Heart right ventricle (tissue), 16 donors: Measurements from ENCODE around the gene KLHL35. TPM values are rescaled to one million over a fixed set of nuclear protein-coding genes. Genes with fewer than 3 reads are reported as not detected.

Experiments used
- ATAC-seq, 8 donors: fragments of 200-7000 bp; cut with Tn5 transposase; one replicate each; pipeline ENCODE4 v1.9.1; 2020; ENCODE audit warnings: mild to moderate bottlenecking in 8 of 8, moderate library complexity in 8 of 8, moderate number of reproducible peaks in 1 of 8
- DNase-seq, 2 donors: peaks; one replicate each; pipeline ENCODE4 v3.0.0-alpha.2; 2020
- H3K27ac ChIP-seq, 10 donors: fragments of 200-600 bp; sonication (generic) in 2 of 10; one replicate each; pipeline versions ENCODE4 v1.5.0 to v1.8.0; 2020 to 2022; ENCODE audit warnings: mild to moderate bottlenecking in 3 of 10
- H3K27me3 ChIP-seq, 7 donors: fragments of 200-600 bp; one replicate each; pipeline ENCODE4 v1.8.0; 2021 to 2022; ENCODE audit warnings: mild to moderate bottlenecking in 2 of 7
- H3K36me3 ChIP-seq, 9 donors: fragments of 200-600 bp; sonication (generic) in 1 of 9; one replicate each; pipeline versions ENCODE4 v1.5.0 to v1.8.0; 2020 to 2022; ENCODE audit warnings: mild to moderate bottlenecking in 2 of 9
- H3K4me1 ChIP-seq, 9 donors: fragments of 200-600 bp; sonication (generic) in 1 of 9; one replicate each; pipeline versions ENCODE4 v1.5.0 to v1.8.0; 2020 to 2022; ENCODE audit warnings: mild to moderate bottlenecking in 4 of 9
- H3K4me3 ChIP-seq, 10 donors: fragments of 200-600 bp; sonication (generic) in 2 of 10; one replicate each; pipeline versions ENCODE4 v1.5.0 to v1.8.0; 2020 to 2022; ENCODE audit warnings: mild to moderate bottlenecking in 7 of 10, moderate library complexity in 2 of 10
- H3K9me3 ChIP-seq, 11 donors: fragments of 200-600 bp in 10 of 11; sonication (generic) in 2 of 11; one replicate each; pipeline versions ENCODE4 v1.5.0 to v1.8.0; 2013 to 2022; ENCODE audit warnings: mild to moderate bottlenecking in 2 of 11, control low read depth in 1 of 11, moderate library complexity in 1 of 11
- WGBS, 2 donors: extraction: QIAGEN DNeasy Blood & Tissue Kit; methylation state at CpG; one replicate each; pipeline ENCODE4 v1.1.7; 2013; ENCODE audit warnings: inconsistent platforms in 1 of 2; 5-methylcytosine and 5-hydroxymethylcytosine counted together
- intact Hi-C, 10 donors: fragments of 100-400 bp; cut with DNase I; formaldehyde crosslinking; loops; one replicate each; pipeline versions ENCODE4 v1.11.1 to v1.14.2; 2022
- polyA plus RNA-seq, 2 donors: library from polyadenylated mRNA; stranded (reverse); fragments of 200-250 nt; gene quantifications; one replicate each; pipeline ENCODE4 v1.2.3, GENCODE V29; 2013
- total RNA-seq, 10 donors: library from RNA; stranded (reverse); fragmentation: NEBNext Ultra II Directional in 3 of 10; extraction: Animal tissue kit (Norgen Biotek cat#: 25700) in 3 of 10; gene quantifications; one replicate each; pipeline versions ENCODE4 v1.2.1 to v1.2.4, GENCODE V29; 2021 to 2023
- TF ChIP-seq, protein P1 (sequence below), 9 donors: fragments of 200-600 bp; sonication (generic) in 2 of 9; IDR thresholded peaks; one replicate each; pipeline versions ENCODE4 v1.5.0 to v1.8.0; 2021 to 2022; ENCODE audit warnings: antibody characterized with exemption in 9 of 9, mild to moderate bottlenecking in 5 of 9, moderate library complexity in 1 of 9
- donor health status: Arrhythmogenic right ventricular cardiomyopathy.
- donor health status: ischemic (EF 13 %, LVEDD 7.1; RV severe dilation, severe dysfunction).
- donor health status: healthy with polysubstance abuse.
- donor health status: DM: no; HTN: yes; CAD: no.
- donor health status: DM: no; HTN: no; CAD: no.
- donor health status: ischemic (EF 25% LVEDD 6.9; RV normal size, moderate dysfunction).
- donor health status: ischemic (EF 25% LVEDD 5.7; RV mildly dilated, moderate dysfunction).
- donor health status: healthy.
- donor health status: DM: yes; HTN: yes; CAD: no.
- donor health status: Ischemic cardiomyopathy.
- donor health status: ischemic (EF 35%, LVEDD 5.7; RV mildly dilated, moderate dysfunction).
- donor health status: nonischemic (EF 11% LVEDD 7.7; RV severe dilation, severe dysfunction).
- donor health status: DM: yes; HTN: yes; CAD: no.
- donor health status: PGD.
- donor health status: ischemic (EF 29% LVEDD 5.4; RV normal size, mild dysfunction).
- donor health status: nonischemic (EF 23%, LVEDD 6.1; RV moderate dilation, normal function).

Gene KLHL35
- total and polyA plus RNA-seq, 12 donors: 0.20 to 0.81 (median 0.37) TPM; not detected in 2

DNA sequence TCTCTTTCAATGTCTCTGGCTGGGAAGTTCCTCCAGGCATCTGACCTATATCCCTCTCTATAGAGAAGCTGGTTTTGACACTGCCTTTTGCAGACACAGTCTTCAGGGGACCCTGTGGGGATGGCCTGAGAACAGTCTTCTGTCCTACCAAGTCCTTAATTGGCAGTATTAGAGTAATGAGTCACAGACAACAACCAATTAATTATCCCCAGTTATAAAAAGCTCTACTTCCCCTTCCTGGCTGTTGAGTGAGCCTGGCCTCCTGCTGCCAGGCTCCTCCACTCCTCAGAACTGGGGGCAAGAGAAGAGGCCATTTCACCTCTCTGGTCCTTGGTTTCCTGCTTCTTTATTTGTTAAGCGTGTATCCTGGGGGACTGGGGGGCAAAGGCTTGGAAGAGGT, 41.2 kb upstream of the KLHL35 start:
- intact Hi-C loops: no loop called here
- ATAC-seq: peak in 1 of 8 donors; percentile 17
- Histone ChIP-seq H3K4me3 (no peak overlapping the region), H3K27me3 (no peaks in the 10 kb centered on the region), H3K4me1 (peaks cover 0 to 44% (median 32%) of the 10 kb centered on the region in 9 donors), H3K27ac (peak overlapping the region in 2 of 10 donors; percentile 24 to 25), H3K9me3 (no peaks in the 10 kb centered on the region), H3K36me3 (no peaks in the 10 kb centered on the region)
- TF ChIP-seq, protein P1, sequence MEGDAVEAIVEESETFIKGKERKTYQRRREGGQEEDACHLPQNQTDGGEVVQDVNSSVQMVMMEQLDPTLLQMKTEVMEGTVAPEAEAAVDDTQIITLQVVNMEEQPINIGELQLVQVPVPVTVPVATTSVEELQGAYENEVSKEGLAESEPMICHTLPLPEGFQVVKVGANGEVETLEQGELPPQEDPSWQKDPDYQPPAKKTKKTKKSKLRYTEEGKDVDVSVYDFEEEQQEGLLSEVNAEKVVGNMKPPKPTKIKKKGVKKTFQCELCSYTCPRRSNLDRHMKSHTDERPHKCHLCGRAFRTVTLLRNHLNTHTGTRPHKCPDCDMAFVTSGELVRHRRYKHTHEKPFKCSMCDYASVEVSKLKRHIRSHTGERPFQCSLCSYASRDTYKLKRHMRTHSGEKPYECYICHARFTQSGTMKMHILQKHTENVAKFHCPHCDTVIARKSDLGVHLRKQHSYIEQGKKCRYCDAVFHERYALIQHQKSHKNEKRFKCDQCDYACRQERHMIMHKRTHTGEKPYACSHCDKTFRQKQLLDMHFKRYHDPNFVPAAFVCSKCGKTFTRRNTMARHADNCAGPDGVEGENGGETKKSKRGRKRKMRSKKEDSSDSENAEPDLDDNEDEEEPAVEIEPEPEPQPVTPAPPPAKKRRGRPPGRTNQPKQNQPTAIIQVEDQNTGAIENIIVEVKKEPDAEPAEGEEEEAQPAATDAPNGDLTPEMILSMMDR (IDR thresholded peaks at IDR 0.05): no peak
- no peak for DNase-seq
- WGBS, 2 donors: 67 to 69% methylated on average over 1 of the region's 1 CpG

DNA sequence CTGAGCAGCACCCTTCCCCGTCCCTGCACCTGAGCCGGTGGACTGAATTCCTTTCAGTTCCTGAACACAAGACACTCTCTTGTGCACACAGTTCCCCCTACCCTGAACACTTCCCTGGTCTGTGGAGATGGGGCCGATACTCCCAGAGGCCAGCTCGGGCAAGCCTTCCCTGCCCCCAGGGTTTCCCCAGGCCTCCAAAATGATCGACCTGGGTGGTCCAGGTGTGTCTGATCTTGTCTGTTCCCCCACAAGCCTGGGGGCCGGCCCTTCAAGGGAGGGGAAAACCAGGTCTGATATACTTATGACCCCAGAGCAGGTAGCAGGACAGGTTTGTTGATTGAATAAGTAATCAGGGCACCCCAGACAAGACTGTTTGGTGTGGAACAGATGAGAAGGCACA, 40.7 kb upstream of the KLHL35 start:
- Histone ChIP-seq H3K4me3 (no peak overlapping the region), H3K27me3 (no peaks in the 10 kb centered on the region), H3K27ac (no peak overlapping the region), H3K4me1 (peaks cover 3 to 46% (median 37%) of the 10 kb centered on the region in 9 donors), H3K36me3 (no peaks in the 10 kb centered on the region), H3K9me3 (no peaks in the 10 kb centered on the region)
- TF ChIP-seq, protein P1 (IDR thresholded peaks at IDR 0.05): no peak
- WGBS, 2 donors: 91 to 94% methylated on average over 6 of the region's 6 CpGs
- DNase-seq (no peak), ATAC-seq (no peak)
- intact Hi-C loops: no loop called here

DNA sequence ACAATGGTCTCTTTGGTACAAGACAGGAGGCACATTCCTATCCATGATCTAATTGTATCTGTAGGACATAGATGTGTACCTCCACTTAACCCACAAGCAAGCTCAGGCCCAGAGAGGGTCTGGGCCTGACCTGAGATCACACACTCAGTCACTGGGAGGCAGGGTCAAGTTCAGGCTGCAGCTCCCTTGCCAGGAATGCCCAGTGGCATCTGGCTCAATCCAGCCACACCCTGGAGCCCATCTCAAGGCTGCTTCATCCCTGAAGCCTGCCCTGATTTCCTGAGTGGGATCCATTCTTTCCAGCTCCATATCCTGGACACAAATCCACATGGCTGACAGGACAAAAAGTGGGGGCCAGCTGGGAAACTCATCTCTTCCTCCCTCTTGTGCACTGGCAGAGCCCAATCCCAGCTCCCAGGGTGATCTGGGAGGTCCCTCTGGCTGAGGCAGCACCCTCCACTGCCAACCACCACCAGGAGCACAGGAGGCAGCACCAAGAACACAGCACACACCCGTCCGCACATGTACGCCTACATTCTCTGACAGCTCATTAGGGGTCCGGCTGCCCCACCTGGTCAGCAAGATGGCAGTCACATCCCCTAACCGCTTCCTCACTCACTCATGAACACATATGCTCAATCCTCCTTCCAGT, 39.2 kb upstream of the KLHL35 start:
- no peak overlapping the region for H3K27ac ChIP-seq
- no peaks in the 10 kb centered on the region for H3K36me3 ChIP-seq
- peaks cover 7 to 55% (median 46%) of the 10 kb centered on the region in 9 donors for H3K4me1 ChIP-seq
- WGBS, 2 donors: 94 to 96% methylated on average over 5 of the region's 5 CpGs
- no peak overlapping the region for H3K4me3 ChIP-seq
- no peak for ATAC-seq
- no peaks in the 10 kb centered on the region for H3K9me3 ChIP-seq
- intact Hi-C loops: no loop called here
- DNase-seq: no peak
- H3K27me3 ChIP-seq: no peaks in the 10 kb centered on the region
- TF ChIP-seq, protein P1 (IDR thresholded peaks at IDR 0.05): no peak

DNA sequence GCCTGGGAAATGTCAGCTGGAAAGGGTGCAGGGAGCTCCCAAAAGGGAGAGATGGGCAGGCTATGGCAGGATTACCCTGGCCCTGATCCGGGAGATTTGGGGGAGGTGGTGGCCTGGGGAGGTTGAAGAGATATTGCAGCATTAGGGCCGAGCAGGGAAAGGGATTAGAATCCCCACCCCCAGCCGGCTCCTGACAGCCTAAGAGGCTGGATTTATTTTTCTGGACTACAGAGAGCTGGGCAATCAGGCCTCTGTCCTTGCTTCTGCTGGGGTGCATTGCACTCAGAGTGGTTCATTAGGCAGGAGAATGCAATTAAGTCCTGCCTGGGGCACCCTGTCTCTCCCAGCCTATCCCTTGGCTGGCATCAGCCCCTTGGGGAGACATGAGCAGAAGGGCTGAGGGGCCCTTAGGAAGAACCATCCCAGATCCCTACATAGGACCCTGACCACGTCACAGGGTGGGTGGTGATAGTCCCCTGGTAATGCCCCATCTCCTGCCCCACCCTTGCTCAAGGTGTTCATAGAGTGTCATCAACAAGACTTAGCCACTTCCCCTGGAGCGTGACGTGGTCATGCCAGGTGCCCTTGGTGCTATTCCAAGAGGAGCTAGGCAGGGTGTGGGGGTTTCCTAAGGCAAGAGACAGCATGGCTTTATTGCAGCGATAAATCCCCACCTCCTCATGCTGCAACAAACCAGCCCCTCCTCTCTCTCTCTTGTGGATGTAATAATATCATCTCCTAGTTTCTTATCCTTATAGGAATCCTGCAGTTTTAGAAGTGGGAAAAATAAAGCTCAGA, 38.4 kb upstream of the KLHL35 start:
- Histone ChIP-seq H3K4me1 (peaks cover 4 to 55% (median 47%) of the 10 kb centered on the region in 9 donors), H3K4me3 (no peak overlapping the region), H3K27ac (no peak overlapping the region), H3K27me3 (no peaks in the 10 kb centered on the region), H3K36me3 (no peaks in the 10 kb centered on the region), H3K9me3 (no peaks in the 10 kb centered on the region)
- DNase-seq (no peak), ATAC-seq (no peak)
- intact Hi-C loops: no loop called here
- 89 to 95% methylated on average over 7 of the region's 7 CpGs for WGBS, 2 donors
- TF ChIP-seq, protein P1 (IDR thresholded peaks at IDR 0.05): no peak
